Measurements from ENCODE around the gene DTNB. TPM values are rescaled to one million over a fixed set of nuclear protein-coding genes. Genes with fewer than 3 reads are reported as not detected.

Gene DTNB
- total and polyA plus RNA-seq, 10 of the 15 experiments (the other 5 are each of a cell fraction or from before 2014, with no cell fraction given) = 4.5 to 30.6 (median 11.9) TPM

GRCh38 chr2:25671622-25672021, 1.8 kb downstream of the DTNB start:
- Histone ChIP-seq H3K36me3 (ENCODE audit: control insufficient read depth in 2 of 2, insufficient read depth in 2 of 2, low read length in 1 of 2) (no peaks in the 10 kb centered on the region), H3K4me2 (ENCODE audit: control insufficient read depth, insufficient read depth) (no peak overlapping the region; the same call in 1 of the 2 replicates), H3K79me2 (ENCODE audit: control insufficient read depth, insufficient read depth, low read length) (no peaks in the 10 kb centered on the region; the same call in none of the 2 replicates), H4K20me1 (ENCODE audit: control insufficient read depth, insufficient read depth) (no peaks in the 10 kb centered on the region), H3K9ac (ENCODE audit: control insufficient read depth, insufficient read depth, low read length) (no peak overlapping the region), H3K27ac (ENCODE audit: control insufficient read depth, insufficient read depth) (no peak overlapping the region), H3K4me3 (no peak overlapping the region), H3K27me3 (replicated peaks in 1 of 2; ENCODE audit: control insufficient read depth in 2 of 2, insufficient read depth in 2 of 2, low read length in 1 of 2) (peaks cover 0 to 3% of the 10 kb centered on the region in 2 experiments; a peak in 1 of 4 replicates), H2AFZ (ENCODE audit: control insufficient read depth, low read depth, low read length) (no peak overlapping the region), H3K9me3 (replicated peaks; ENCODE audit: control insufficient read depth, insufficient read depth, low read length) (no peaks in the 10 kb centered on the region), H3K4me1 (ENCODE audit: control insufficient read depth, insufficient read depth, low read length) (peaks cover 10% of the 10 kb centered on the region)
- no peak for ATAC-seq
- TF ChIP-seq TCF3 (IDR thresholded peaks at IDR 0.05; ENCODE audit: borderline replicate concordance, insufficient read depth, low read depth, low read length) (no peak), KLF5 (IDR thresholded peaks at IDR 0.05; ENCODE audit: partially characterized antibody) (no peak), ZBTB4 (CRISPR knock-in tag; IDR thresholded peaks at IDR 0.05) (no peak), ZNF207 (IDR thresholded peaks at IDR 0.05; ENCODE audit: borderline replicate concordance) (no peak), POLR2AphosphoS2 (IDR thresholded peaks at IDR 0.05; ENCODE audit: low read depth, low read length) (no peak), YBX1 (IDR thresholded peaks at IDR 0.05) (no peak), MTA2 (IDR thresholded peaks at IDR 0.05; ENCODE audit: low read depth) (no peak), SMAD1 (IDR thresholded peaks at IDR 0.05; ENCODE audit: low read depth, partially characterized antibody) (no peak), ATF2 (IDR thresholded peaks at IDR 0.05; ENCODE audit: low read length) (no peak), RBBP5 (conservative IDR thresholded peaks at IDR 0.05) (no peak), WRNIP1 (IDR thresholded peaks at IDR 0.05; ENCODE audit: borderline replicate concordance, low read depth, low read length) (no peak), SUZ12 (IDR thresholded peaks at IDR 0.05; ENCODE audit: unreplicated experiment) (no peak), IRF5 (IDR thresholded peaks at IDR 0.05; ENCODE audit: borderline replicate concordance) (no peak), RAD51 (IDR thresholded peaks at IDR 0.05) (no peak), BHLHE40 (IDR thresholded peaks at IDR 0.05; ENCODE audit: borderline replicate concordance in 1 of 2, low read depth in 2 of 2, low read length in 1 of 2) (no peak), SPI1 (IDR thresholded peaks at IDR 0.05; ENCODE audit: borderline replicate concordance, insufficient read depth, low read depth, low read length) (no peak), CHD4 (IDR thresholded peaks at IDR 0.05) (no peak)
- FAIRE-seq = no peak
- ChIA-PET CTCF (interaction anchor here (1.0 to 1.9 kb wide), 4 partner anchors 8 to 506 kb away, joined by 3 to 7 read pairs (median 6); no protein-coding TSS in a partner anchor), SMC1A (ENCODE audit: uncharacterized antibody, unreplicated experiment) (no interaction called here), POLR2A (interaction anchor here (0.6 kb wide), 1 partner anchor 123 kb away, joined by 3 read pairs; no protein-coding TSS in a partner anchor), RAD21 (ENCODE audit: unreplicated experiment) (interaction anchor here (1.0 to 1.6 kb wide), 2 partner anchors 392 to 696 kb away, joined by 3 to 4 read pairs; no protein-coding TSS in a partner anchor)
- in situ Hi-C loops (cut with MboI) = no loop called here
- WGBS (ENCODE audit: insufficient coverage, insufficient replicate concordance, low lambda C conversion rate, missing lambda C conversion rate) = 94% methylated on average over 2 of the region's 2 CpGs
- DNase-seq (ENCODE audit: low read depth, low spot score) = no peak
- no TSS peak for BruUV-seq (replicated peaks)
- intact Hi-C loops (cut with micrococcal nuclease; ENCODE audit: unreplicated experiment) = no loop called here

Measured in GM12878 (cell line).